ENCODE data around the gene ZACN.

Gene ZACN

DNA sequence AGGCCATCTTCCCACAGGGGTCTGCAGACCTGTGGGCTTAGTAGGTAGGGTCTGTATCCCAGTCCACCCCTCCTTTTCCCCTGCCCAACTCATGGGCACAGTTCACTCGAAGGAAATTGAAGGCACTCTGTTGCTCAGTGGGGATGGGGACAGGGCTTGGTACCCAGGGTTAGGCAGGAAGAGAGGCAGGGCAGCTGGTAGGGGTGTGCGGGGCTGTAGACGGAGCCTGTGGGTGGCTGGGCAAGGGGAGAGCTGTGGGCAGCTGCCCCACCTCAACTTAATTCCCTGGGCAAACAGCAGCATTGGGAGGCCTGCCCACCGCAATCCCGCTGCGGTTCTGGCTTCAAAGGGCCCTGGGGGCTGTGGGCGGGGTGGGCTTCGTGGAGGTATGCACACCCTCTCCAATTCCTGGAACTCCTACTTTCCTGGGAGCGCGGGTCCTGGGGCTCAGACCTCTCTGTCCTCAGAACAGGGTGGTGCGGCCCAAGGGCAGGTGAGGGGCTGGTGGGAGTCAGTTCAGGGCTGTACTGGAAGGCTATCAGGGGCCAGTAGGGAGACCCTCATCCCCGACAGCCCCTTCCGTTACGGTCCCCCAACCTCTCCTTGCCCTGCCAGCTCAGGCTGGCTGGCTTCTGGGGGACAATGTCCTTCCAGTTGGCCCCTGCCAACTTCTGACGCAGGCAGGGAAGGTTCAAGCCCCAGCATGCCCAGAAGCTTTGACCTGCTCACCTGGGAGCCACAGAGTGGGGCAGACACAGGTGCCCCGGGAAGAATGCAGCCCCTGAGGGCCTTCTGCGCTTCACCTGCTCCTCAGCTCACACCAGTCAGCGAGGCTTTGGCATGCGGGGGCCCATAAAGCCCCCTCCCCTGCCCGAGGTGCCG is 53.0 kb downstream of the ZACN start:
- no peak for DNase-seq (ENCODE audit: low read depth)

Data from activated T-cell treated with anti-CD3 and anti-CD28 coated beads for 24 hours (primary cell).